K562 (cell line): ENCODE results near the gene VARS1. TPM values are rescaled to one million over a fixed set of nuclear protein-coding genes. Genes with fewer than 3 reads are reported as not detected.

Experiments
- CCNT2 ChIP-seq: IDR thresholded peaks from 2 replicates; pipeline ENCODE4 v1.6.1; 2011; ENCODE audit warnings: borderline replicate concordance, low read depth, mild to moderate bottlenecking, moderate library complexity, mixed read lengths, low read length; ENCODE audit not compliant: insufficient read length; ENCODE audit errors: extremely low read depth
- CHAMP1 ChIP-seq: fragments of 450-650 bp; IDR thresholded peaks from 2 replicates; pipeline ENCODE4 v1.6.1; 2016; ENCODE audit warnings: mild to moderate bottlenecking
- CHD1 ChIP-seq: fragments of 200-600 bp; sonication (generic); IDR thresholded peaks from one replicate; pipeline ENCODE4 v1.6.1; 2012; ENCODE audit warnings: mild to moderate bottlenecking, moderate library complexity, low read length, inconsistent platforms
- CXXC5 ChIP-seq: fragments of 250-450 bp; sonication (Bioruptor Pico); IDR thresholded peaks from 2 replicates; pipeline ENCODE4 v1.8.0; 2022; ENCODE audit warnings: inconsistent platforms, mild to moderate bottlenecking, moderate library complexity
- ETS1 ChIP-seq: conservative IDR thresholded peaks from 2 replicates; pipeline ENCODE4 v1.6.1; 2011; ENCODE audit warnings: low read depth, mild to moderate bottlenecking, low read length; ENCODE audit not compliant: control insufficient read depth
- LARP7 ChIP-seq: fragments of 450-650 bp; IDR thresholded peaks from 2 replicates; pipeline ENCODE4 v1.6.1; 2016
- MLX ChIP-seq, 2 experiments: fragments of 450-650 bp in 1 of 2; sonication (generic) in 1 of 2; formaldehyde crosslinking; conservative IDR thresholded peaks; 2 replicates each; pipeline versions ENCODE4 v1.4.0 to v1.8.1; 2020 to 2022; ENCODE audit warnings: mild to moderate bottlenecking in 1 of 2, missing genetic modification reagents in 1 of 2
- MTA1 ChIP-seq: fragments of 450-650 bp; IDR thresholded peaks from 2 replicates; pipeline ENCODE4 v1.6.1; 2017; ENCODE audit warnings: borderline replicate concordance
- MXI1 ChIP-seq: IDR thresholded peaks from 2 replicates; pipeline ENCODE4 v1.6.1; 2011; ENCODE audit warnings: low read depth, mild to moderate bottlenecking, improper control_type of control experiment, low read length
- NFRKB ChIP-seq: fragments of 450-650 bp; IDR thresholded peaks from 2 replicates; pipeline ENCODE4 v1.6.1; 2016; ENCODE audit warnings: low read depth
- RCOR1 ChIP-seq, 2 experiments: IDR thresholded peaks; 2 replicates each; pipeline ENCODE4 v1.6.1; 2012; ENCODE audit warnings: low read depth in 2 of 2, low read length in 2 of 2, borderline replicate concordance in 1 of 2, improper control_type of control experiment in 1 of 2
- TRIM25 ChIP-seq: fragments of 450-650 bp; IDR thresholded peaks from 2 replicates; pipeline ENCODE4 v1.7.0; 2016; ENCODE audit warnings: borderline replicate concordance
- ZNF282 ChIP-seq: sonication (generic); formaldehyde crosslinking; IDR thresholded peaks from 2 replicates; pipeline ENCODE4 v1.8.1; 2023; ENCODE audit warnings: missing genetic modification reagents
- polyA plus RNA-seq, 8 experiments: library from polyadenylated mRNA; depleted of rRNA in 4 of 8; stranded (reverse) in 5 of 8; unstranded in 3 of 8; fragments of >200 nt; fragmentation: Nextera tagmentation in 2 of 8; fragmentation: Illumina TruSeq in 1 of 8; extraction: Ambion mirVana in 2 of 8; extraction: Trizol in 1 of 8; gene quantifications; 2 replicates each; pipeline versions ENCODE4 v1.2.1 to v1.2.3, GENCODE V29; 2011 to 2014; ENCODE audit warnings: inconsistent platforms in 1 of 8, missing spikeins in 1 of 8
- total RNA-seq, 7 experiments: library from RNA; depleted of rRNA in 6 of 7; stranded (reverse); fragments of >200 nt in 6 of 7; fragmentation: Illumina TruSeq in 2 of 7; extraction: Trizol in 2 of 7; gene quantifications; 2 replicates each; pipeline versions ENCODE4 v1.2.1 to v1.2.3, GENCODE V29; 2011 to 2021; ENCODE audit warnings: low replicate concordance in 1 of 7

Gene VARS1
- total and polyA plus RNA-seq, 9 of the 15 experiments (the other 6 are each of a cell fraction or from before 2014, with no cell fraction given): 2.9 to 488 (median 130) TPM

- no peak for TF ChIP-seq ETS1
- TF ChIP-seq MXI1: no peak; the same call in 1 of the 2 replicates
- no peak for TF ChIP-seq CXXC5 (CRISPR knock-in tag)
- no peak for TF ChIP-seq CHAMP1
- no peak for TF ChIP-seq MTA1
- no peak for TF ChIP-seq ZNF282 (CRISPR knock-in tag)
- peak in 1 of 2 experiments; percentile 4; a peak in 1 of 4 replicates for TF ChIP-seq RCOR1 (IDR thresholded peaks at IDR 0.05; ENCODE audit: borderline replicate concordance in 1 of 2, low read depth in 2 of 2, low read length in 2 of 2)
- TF ChIP-seq LARP7: 0 out of 2 replicates have a peak, but pooled peaks have one; percentile 29
- peak; percentile 85 for TF ChIP-seq CHD1
- TF ChIP-seq TRIM25: peak; percentile 76; the same call in 1 of the 2 replicates
- peak; percentile 20 for TF ChIP-seq CCNT2
- TF ChIP-seq NFRKB: no peak
- TF ChIP-seq MLX (CRISPR knock-in tag; conservative IDR thresholded peaks at IDR 0.05): no peak
Observed at GRCh38 chr6:31830886-31831335, 35.4 kb upstream of the VARS1 start (continued).
